HG03159 (cell line): ENCODE results near the gene SLC47A2.

Experiments used
- ATAC-seq: cut with Tn5 transposase; IDR thresholded peaks from one replicate; pipeline ENCODE4 v1.9.1; 2021; ENCODE audit warnings: mild to moderate bottlenecking, moderate library complexity; ENCODE audit not compliant: unreplicated experiment

The SLC47A2 gene

DNA sequence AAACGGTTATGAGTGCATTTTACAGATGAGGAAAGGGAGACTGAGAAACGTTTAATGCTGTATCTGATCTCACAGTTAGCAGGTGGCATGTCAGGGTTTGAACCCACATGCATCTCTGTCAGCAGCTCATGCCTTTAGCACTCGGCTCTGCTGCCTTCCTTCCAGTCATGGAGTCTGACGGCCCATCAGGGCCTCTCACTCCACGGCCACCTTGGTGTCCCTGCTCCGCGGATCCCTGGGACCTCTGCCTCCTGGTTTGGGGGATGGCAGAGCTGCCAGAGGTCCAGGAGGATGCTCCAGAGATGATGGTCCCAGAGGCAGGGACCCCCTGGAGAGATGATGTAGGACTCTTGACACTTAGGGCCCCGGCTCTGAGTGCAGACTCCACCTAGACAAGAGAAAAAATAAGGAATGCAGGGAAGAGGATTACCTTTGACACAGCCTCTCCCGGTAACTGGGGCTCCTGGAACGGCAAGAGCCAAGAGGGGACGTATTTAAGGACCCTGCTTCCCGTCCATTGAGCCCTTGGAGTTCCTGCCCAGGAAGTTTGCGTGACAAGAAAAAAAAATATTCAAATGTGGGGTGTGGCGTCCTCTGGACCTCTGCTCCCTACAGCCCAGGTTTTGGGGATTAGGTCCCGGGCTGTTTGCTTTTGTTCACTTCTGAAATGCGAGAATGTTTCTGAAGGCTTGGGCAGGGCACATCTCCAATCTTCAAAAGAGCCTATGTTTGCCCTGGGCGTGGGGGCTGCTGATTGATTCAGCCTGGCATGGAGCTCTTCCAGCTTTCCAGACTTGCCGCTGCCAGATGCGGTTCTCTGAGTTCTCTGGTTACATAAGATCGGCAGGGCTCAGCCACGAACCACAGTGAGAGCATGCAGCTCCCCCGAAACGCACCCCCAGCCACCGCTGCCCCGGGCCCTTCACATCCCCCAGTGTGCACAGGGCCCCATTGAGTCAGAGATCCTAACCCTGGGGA is 31.7 kb upstream of the SLC47A2 start, which contains the start of gene ALDH3A1:
Gene ALDH3A1, minus strand, starts transcription at position 470 of the 978 bp plus-strand sequence. CDS start 3,169 bp downstream, outside the sequence.
- ATAC-seq: no peak

DNA sequence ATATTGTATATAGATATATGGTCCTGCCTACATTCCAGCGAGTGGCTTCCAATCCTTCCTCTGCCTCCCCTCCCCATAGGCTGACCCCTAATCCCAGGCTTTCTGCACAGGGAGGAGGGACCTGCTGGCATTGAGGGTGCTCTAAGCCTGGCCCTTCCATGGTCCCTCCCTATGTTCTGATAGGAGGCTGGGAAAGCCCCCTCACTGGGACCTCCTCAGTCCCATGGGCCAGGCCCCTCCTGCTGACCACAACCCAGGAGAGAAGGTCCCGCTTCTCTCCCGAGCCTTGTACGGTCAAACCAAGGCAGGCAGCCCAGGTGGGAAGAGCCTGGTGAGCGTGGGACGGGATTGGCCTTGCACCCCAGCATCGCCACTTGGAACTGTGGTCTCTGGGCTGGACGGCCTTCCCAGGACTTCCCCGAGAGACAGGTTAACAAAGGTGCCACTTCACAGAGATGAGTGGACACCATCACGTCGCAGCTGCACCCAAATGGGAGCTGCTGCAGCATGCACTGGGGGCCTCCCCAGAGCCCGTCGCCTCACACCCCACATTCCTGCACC is 30.9 kb upstream of the SLC47A2 start:
- no peak for ATAC-seq

- no peak for ATAC-seq
Measured at GRCh38 chr17:19746517-19746916, 30.1 kb upstream of the SLC47A2 start.

- ATAC-seq: peak; percentile 79
Measured at GRCh38 chr17:19744922-19745757, 28.8 kb upstream of the SLC47A2 start.

DNA sequence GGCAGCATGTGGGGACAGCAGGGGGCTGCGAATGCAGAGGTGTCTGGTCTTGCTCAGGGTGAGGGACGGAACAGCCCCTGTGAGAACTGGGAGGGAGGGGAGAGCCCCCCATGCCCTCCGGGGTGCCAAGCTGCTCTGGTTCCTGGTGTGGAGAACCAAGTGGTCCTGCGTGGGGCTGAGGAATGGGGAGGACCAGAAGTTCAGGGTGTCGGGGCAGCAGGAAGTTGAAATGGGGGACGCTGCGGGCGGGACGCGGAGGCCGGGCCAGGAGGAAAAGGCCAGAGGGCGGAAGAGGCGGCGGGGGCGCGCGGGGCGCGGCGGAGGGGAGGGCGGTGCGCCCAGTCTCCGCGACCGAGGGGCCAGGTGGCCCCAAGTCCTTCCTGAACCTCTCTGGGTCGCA is 28.1 kb upstream of the SLC47A2 start:
- no peak for ATAC-seq

- ATAC-seq: no peak
Measured at GRCh38 chr17:19743101-19744100, 27.0 kb upstream of the SLC47A2 start.

- ATAC-seq: no peak
Measured at GRCh38 chr17:19742495-19742894, 26.1 kb upstream of the SLC47A2 start.

DNA sequence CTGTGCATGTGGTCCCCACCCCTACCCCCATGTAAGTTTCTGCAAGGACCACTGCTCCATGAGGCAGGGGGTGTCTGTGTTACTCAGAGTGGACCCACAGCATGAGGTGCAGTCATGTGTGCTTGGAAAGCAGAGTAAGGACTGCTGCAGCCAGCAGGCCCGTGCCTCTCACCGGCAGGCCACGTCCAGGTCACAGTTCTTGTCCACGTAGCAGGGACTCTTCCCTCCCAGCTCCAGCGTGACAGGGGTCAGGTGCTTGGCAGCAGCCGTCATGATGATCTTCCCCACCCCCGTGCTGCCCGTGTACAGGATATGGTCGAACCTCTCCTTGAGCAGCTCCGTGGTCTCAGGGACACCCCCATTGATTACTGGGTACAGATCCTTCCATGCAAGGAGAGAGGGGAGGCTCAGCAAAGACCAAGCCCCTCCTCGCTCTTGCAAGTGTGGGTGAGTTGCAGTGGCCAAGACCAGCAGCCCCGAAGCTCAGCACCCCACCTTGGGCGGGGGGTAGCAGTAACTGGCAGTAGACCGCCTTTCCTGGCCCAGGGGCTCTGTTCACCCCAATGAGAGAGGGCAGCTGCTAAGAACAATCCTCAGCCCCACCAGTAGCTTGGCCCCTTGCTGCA is 25.6 kb upstream of the SLC47A2 start:
- ATAC-seq: no peak

GRCh38 chr17:19740933-19741332 is 24.5 kb upstream of the SLC47A2 start:
- ATAC-seq: no peak

DNA sequence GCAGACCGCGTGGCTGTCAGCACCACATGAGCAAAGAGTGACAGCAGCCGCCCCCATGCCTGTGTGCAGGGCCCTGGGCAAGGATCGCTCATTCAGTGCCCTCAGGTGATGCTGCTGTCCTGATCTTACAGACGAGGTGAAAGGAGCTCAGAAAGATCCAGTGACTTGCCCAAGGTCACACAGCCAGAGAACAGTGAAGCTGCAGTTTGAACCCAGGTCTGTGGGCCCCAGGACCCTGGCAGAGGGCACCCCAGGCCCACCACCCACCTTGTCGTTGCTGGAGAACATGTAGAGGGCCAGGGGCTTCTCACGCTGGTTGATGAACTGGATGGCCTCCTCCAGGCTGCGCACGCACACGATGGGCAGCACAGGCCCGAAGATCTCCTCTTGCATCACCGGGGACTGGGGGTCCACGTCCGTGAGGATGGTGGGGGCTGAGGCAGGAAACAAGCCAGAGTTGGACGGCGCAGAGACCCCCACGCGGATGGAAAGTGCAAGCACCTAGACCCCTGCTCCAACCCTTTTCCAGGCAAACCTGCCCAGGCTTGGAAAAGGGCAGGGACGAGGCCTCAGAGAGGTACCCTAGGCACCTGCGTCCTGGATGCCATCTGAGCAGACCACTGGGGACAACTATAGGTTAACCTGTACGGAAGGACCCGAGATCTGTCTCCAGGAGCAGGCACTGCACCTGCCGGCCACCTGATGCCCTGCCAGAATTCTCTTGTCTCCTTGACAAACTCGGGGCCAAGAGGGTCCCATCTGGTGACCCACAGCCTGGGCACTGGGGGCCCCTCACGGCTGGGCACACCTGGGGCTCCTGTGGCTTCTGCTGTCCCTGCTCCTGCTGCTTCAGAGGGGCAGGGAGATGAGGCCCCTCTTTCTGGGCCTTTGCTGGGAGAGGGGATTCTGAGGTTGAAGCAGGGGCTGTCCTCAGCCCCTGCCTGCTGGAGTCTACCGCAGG is 23.1 kb upstream of the SLC47A2 start:
- ATAC-seq: no peak

GRCh38 chr17:19738757-19739156 is 22.4 kb upstream of the SLC47A2 start:
- ATAC-seq: no peak

DNA sequence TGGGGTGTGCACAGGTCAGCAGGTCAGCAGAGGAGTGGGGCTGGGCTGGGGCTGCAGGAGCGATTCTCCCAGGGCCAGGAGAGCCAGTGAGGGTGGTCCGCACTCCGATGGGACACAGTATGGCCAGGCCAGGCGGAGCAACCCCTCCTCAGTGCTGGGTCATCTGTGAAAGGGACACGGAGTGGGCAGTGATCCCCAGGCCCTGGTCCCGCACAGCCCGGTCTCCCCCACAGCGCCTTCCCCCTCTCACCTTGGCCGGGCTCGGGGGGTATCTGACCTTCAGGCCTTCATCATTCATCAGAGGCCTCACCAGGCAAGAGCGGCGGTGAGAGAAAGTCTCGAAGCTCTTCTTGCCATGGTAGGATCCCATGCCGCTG is 21.7 kb upstream of the SLC47A2 start:
- ATAC-seq: no peak

- ATAC-seq: no peak
Measured at GRCh38 chr17:19737305-19738072, 21.1 kb upstream of the SLC47A2 start.

GRCh38 chr17:19736071-19736470 is 19.7 kb upstream of the SLC47A2 start:
- ATAC-seq: no peak

DNA sequence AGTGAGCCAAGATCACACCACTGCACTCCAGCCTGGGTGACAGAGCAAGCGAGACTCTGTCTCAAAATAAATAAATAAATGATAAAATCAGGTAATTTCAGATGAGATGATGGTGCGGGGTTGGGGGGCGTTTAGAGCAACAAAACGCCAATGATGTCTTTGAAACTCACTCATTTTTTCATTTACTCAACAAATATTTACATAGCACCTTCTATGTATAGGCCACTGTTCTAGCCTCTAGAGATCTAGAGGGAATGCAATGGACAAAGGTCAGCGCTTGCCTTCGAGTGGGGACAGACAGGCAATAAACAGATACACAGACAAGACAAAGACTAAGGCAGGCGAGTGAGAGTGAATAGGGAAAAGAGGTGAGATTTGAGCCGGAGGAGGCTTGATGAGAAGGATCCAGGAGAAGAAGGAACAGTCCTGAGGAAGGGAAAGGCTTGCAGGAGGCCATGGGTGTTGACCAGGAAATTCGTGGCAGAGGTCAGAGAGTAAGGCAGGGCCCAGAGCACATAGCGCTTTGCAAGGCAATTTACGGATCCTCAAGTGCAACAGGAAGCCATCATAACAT is 17.7 kb upstream of the SLC47A2 start:
- ATAC-seq: no peak

- ATAC-seq: no peak
Measured at GRCh38 chr17:19731626-19732025, 15.2 kb upstream of the SLC47A2 start.

- ATAC-seq: no peak
Measured at GRCh38 chr17:19730843-19731242, 14.5 kb upstream of the SLC47A2 start.
